ENCODE data around the gene PARP14. TPM values are rescaled to one million over a fixed set of nuclear protein-coding genes. Genes with fewer than 3 reads are reported as not detected.

The PARP14 gene
- total RNA-seq, 1 experiment from 2014 or later, result 17.4 TPM

DNA sequence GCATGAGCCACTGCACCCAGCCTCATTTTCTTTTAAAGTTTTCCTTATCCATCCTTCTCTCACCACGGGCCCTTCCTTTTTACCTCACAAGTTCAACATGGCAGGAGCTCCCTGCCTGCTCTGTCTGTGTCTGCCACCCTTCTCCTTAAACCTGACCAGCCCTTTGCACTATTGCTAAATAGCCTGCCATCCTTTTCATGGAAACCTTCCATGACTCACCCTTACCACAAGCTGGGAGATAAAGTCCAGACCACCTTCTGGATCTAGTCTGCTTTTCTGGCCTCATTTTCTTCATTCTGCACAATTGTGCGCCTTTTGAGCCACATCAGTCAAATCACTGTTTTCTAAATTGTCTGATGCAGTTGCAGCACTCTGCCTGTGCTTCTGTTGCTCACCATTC lies 8.9 kb downstream of the PARP14 start:
- Mint-ChIP-seq H3K4me1 (no peaks in the 10 kb centered on the region), H3K4me3 (no peak overlapping the region), H3K27me3 (ENCODE audit: low read depth) (no peaks in the 10 kb centered on the region), H3K36me3 (ENCODE audit: insufficient read depth in 1 of 3, low read depth in 3 of 3) (peaks cover 0 to 24% (median 5%) of the 10 kb centered on the region in 3 experiments; a peak in 3 of 7 replicates), H3K9me3 (no peaks in the 10 kb centered on the region), H3K27ac (peak overlapping the region in 1 of 3 experiments; percentile 8; a peak in 1 of 7 replicates)
- no peak overlapping the region for H3K14ac ChIP-seq (ENCODE audit: insufficient read depth, low read length)
- no peaks in the 10 kb centered on the region for H3K9me3 ChIP-seq (ENCODE audit: control insufficient read depth, low read depth, low read length)
- H3T11ph ChIP-seq (ENCODE audit: low read length), result no peak overlapping the region
- no peak overlapping the region for H3K4ac ChIP-seq (ENCODE audit: low read depth, low read length)
- H3K23ac ChIP-seq (ENCODE audit: insufficient read length, low read depth, low read length), result no peak overlapping the region
- H3K4me1 ChIP-seq (ENCODE audit: insufficient read depth, low read length), result no peaks in the 10 kb centered on the region
- no peaks in the 10 kb centered on the region for H4K20me1 ChIP-seq (ENCODE audit: control insufficient read depth, insufficient read depth, insufficient read length)
- no peaks in the 10 kb centered on the region for H3K79me2 ChIP-seq (ENCODE audit: insufficient read depth, low read length)
- no peak overlapping the region for H3K27ac ChIP-seq (ENCODE audit: insufficient read length, low read depth, low read length)
- no peaks in the 10 kb centered on the region for H3K27me3 ChIP-seq (ENCODE audit: insufficient read depth, low read length)
- no peak overlapping the region for H4K8ac ChIP-seq (replicated peaks; ENCODE audit: insufficient read length, low read depth, low read length)
- no peak overlapping the region for H2BK12ac ChIP-seq (ENCODE audit: insufficient read length, low read depth, low read length)
- WGBS (ENCODE audit: extremely low coverage, insufficient read length, low lambda C conversion rate), result no CpG with 5 or more reads among the region's 2 CpGs
- no peak overlapping the region for H4K91ac ChIP-seq (ENCODE audit: insufficient read length, low read depth, low read length)
- no peak overlapping the region for H2BK15ac ChIP-seq (ENCODE audit: low read depth, low read length)
- no peaks in the 10 kb centered on the region for H3K79me1 ChIP-seq (ENCODE audit: insufficient read depth, low read depth, low read length, poor library complexity, severe bottlenecking)
- no peak for DNase-seq
- no peaks in the 10 kb centered on the region for H3K23me2 ChIP-seq (ENCODE audit: insufficient read length, low read depth, low read length, poor library complexity, severe bottlenecking)
- no peak overlapping the region for H2BK5ac ChIP-seq (ENCODE audit: insufficient read length, low read length)
- TF ChIP-seq, protein P1, sequence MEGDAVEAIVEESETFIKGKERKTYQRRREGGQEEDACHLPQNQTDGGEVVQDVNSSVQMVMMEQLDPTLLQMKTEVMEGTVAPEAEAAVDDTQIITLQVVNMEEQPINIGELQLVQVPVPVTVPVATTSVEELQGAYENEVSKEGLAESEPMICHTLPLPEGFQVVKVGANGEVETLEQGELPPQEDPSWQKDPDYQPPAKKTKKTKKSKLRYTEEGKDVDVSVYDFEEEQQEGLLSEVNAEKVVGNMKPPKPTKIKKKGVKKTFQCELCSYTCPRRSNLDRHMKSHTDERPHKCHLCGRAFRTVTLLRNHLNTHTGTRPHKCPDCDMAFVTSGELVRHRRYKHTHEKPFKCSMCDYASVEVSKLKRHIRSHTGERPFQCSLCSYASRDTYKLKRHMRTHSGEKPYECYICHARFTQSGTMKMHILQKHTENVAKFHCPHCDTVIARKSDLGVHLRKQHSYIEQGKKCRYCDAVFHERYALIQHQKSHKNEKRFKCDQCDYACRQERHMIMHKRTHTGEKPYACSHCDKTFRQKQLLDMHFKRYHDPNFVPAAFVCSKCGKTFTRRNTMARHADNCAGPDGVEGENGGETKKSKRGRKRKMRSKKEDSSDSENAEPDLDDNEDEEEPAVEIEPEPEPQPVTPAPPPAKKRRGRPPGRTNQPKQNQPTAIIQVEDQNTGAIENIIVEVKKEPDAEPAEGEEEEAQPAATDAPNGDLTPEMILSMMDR (conservative IDR thresholded peaks at IDR 0.05), result no peak
- H2AFZ ChIP-seq (ENCODE audit: low read length), result no peak overlapping the region
- H2BK20ac ChIP-seq (ENCODE audit: low read depth, low read length, poor library complexity, severe bottlenecking), result no peak overlapping the region
- no peak overlapping the region for H3K9ac ChIP-seq (ENCODE audit: extremely low read depth, insufficient read length, low read length)
- no peak overlapping the region for H2AK5ac ChIP-seq (ENCODE audit: insufficient read length, low read length)
- no peak overlapping the region for H4K5ac ChIP-seq (ENCODE audit: insufficient read length, low read depth, low read length)
- no peak overlapping the region for H2BK120ac ChIP-seq (ENCODE audit: low read depth, low read length, poor library complexity, severe bottlenecking)
- H3K56ac ChIP-seq (ENCODE audit: insufficient read length, low read depth, low read length), result no peak overlapping the region
- no peak overlapping the region for H3K4me2 ChIP-seq (ENCODE audit: insufficient read depth, insufficient read length, low read length)
- no peak overlapping the region for H3K18ac ChIP-seq (ENCODE audit: insufficient read length, low read depth, low read length)
